ENCODE measurements around the gene SPRN.

GRCh38 chr10:133373174-133374090 is 51.0 kb downstream of the SPRN start, which contains the start of gene ECHS1:
- TF ChIP-seq POLR2A (IDR thresholded peaks at IDR 0.05), result peak in 2 of 4 donors; percentile 55 to 63
- TF ChIP-seq, protein P1, sequence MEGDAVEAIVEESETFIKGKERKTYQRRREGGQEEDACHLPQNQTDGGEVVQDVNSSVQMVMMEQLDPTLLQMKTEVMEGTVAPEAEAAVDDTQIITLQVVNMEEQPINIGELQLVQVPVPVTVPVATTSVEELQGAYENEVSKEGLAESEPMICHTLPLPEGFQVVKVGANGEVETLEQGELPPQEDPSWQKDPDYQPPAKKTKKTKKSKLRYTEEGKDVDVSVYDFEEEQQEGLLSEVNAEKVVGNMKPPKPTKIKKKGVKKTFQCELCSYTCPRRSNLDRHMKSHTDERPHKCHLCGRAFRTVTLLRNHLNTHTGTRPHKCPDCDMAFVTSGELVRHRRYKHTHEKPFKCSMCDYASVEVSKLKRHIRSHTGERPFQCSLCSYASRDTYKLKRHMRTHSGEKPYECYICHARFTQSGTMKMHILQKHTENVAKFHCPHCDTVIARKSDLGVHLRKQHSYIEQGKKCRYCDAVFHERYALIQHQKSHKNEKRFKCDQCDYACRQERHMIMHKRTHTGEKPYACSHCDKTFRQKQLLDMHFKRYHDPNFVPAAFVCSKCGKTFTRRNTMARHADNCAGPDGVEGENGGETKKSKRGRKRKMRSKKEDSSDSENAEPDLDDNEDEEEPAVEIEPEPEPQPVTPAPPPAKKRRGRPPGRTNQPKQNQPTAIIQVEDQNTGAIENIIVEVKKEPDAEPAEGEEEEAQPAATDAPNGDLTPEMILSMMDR (IDR thresholded peaks at IDR 0.05), result no peak
